Fibroblast of villous mesenchyme (primary cell): ENCODE measurements around the gene PPT2. TPM values are rescaled to one million over a fixed set of nuclear protein-coding genes. Genes with fewer than 3 reads are reported as not detected.
"Not testable (repeated sequence)": the region's sequence is repeated elsewhere in the genome, so short reads cannot be mapped to it uniquely, and the experiment has no call there.

Source experiments
- DNase-seq: peaks from one replicate; pipeline ENCODE4 v3.0.0-alpha.2; 2010; ENCODE audit warnings: low read depth
- H3K4me3 ChIP-seq: 2 replicates; pipeline ENCODE4 v1.5.1; 2011; ENCODE audit warnings: low read depth, mild to moderate bottlenecking, low read length
- CTCF ChIP-seq: IDR thresholded peaks from 2 replicates; pipeline ENCODE4 v1.5.1; 2012; ENCODE audit warnings: low read depth, mild to moderate bottlenecking, low read length; ENCODE audit not compliant: insufficient read depth
- total RNA-seq: library from RNA; depleted of rRNA; stranded (reverse); fragments of >200 nt; gene quantifications from 2 replicates; pipeline ENCODE4 v1.2.3, GENCODE V29; 2012

The PPT2 gene
- total RNA-seq, 1 donor: 22.9 TPM

GRCh38 chr6:32132110-32132509 is 21.8 kb upstream of the PPT2 start:
- no peak overlapping the region for H3K4me3 ChIP-seq
- DNase-seq: no peak
- no peak for TF ChIP-seq CTCF

GRCh38 chr6:32133786-32134185 is 20.2 kb upstream of the PPT2 start:
- no peak overlapping the region for H3K4me3 ChIP-seq
- DNase-seq: no peak
- TF ChIP-seq CTCF: no peak

GRCh38 chr6:32137454-32137853 is 16.5 kb upstream of the PPT2 start:
- no peak for DNase-seq
- no peak for TF ChIP-seq CTCF
- no peak overlapping the region for H3K4me3 ChIP-seq

GRCh38 chr6:32139590-32139989 is 14.4 kb upstream of the PPT2 start:
- no peak for DNase-seq
- no peak overlapping the region for H3K4me3 ChIP-seq

GRCh38 chr6:32140420-32141046 is 13.4 kb upstream of the PPT2 start:
- no peak overlapping the region for H3K4me3 ChIP-seq
- TF ChIP-seq CTCF: no peak
- DNase-seq: no peak

More at GRCh38 chr6:32139590-32139989, 14.4 kb upstream of the PPT2 start:
- TF ChIP-seq CTCF: no peak

- not testable (repeated sequence) for DNase-seq, H3K4me3 ChIP-seq
Observed at GRCh38 chr6:32144238-32144637, 9.7 kb upstream of the PPT2 start.

GRCh38 chr6:32146287-32146686 is 7.7 kb upstream of the PPT2 start:
- no peak for TF ChIP-seq CTCF
- no peak for DNase-seq
- no peak overlapping the region for H3K4me3 ChIP-seq
